CD4-positive, alpha-beta T cell (primary cell): ENCODE measurements around the gene CCL19. TPM values are rescaled to one million over a fixed set of nuclear protein-coding genes. Genes with fewer than 3 reads are reported as not detected.

Experiments
- ATAC-seq: fragments of 200-7000 bp; cut with Tn5 transposase; one replicate; pipeline ENCODE4 v1.10.0; 2022; ENCODE audit warnings: mild to moderate bottlenecking; ENCODE audit not compliant: poor library complexity
- CTCF ChIA-PET: fragments of 350-600 bp; sonication (Branson Sonifier 250); formaldehyde crosslinking; loops from one replicate; lab custom pipeline; 2021; ENCODE audit warnings: antibody characterized with exemption, inconsistent platforms; lab: Charles Lee
- POLR2A ChIA-PET: fragments of 350-600 bp; sonication (Branson Sonifier 250); formaldehyde crosslinking; loops from one replicate; lab custom pipeline; 2021; ENCODE audit warnings: antibody characterized with exemption, inconsistent platforms; lab: Charles Lee
- DNase-seq, 14 experiments: peaks; one replicate each; pipeline ENCODE4 v3.0.0-alpha.2; 2013 to 2020; ENCODE audit warnings: mixed read lengths in 2 of 14
- H3K27ac ChIP-seq, 2 donors: one replicate each; pipeline versions ENCODE4 v1.5.1 to v1.7.0; 2013; ENCODE audit warnings: low read length in 2 of 2, low read depth in 1 of 2, mild to moderate bottlenecking in 1 of 2
- H3K27me3 ChIP-seq, 2 experiments: 1 replicate in 1 of 2; 2 replicates in 1 of 2; pipeline versions ENCODE4 v1.6.1 to v1.7.0; 2013; ENCODE audit warnings: low read length in 2 of 2, control low read depth in 1 of 2, mild to moderate bottlenecking in 1 of 2, moderate library complexity in 1 of 2; ENCODE audit not compliant: insufficient read depth in 2 of 2, control insufficient read depth in 1 of 2
- H3K36me3 ChIP-seq: one replicate; pipeline ENCODE4 v1.6.1; 2013; ENCODE audit warnings: low read length, control low read depth; ENCODE audit not compliant: insufficient read depth
- H3K4me1 ChIP-seq: one replicate; pipeline ENCODE4 v1.6.1; 2013; ENCODE audit warnings: low read length, control low read depth; ENCODE audit not compliant: insufficient read depth
- H3K4me3 ChIP-seq: one replicate; pipeline ENCODE4 v1.5.1; 2013; ENCODE audit warnings: mild to moderate bottlenecking, low read length, moderate library complexity
- H3K9me3 ChIP-seq, 2 experiments: 1 replicate in 1 of 2; 2 replicates in 1 of 2; pipeline versions ENCODE4 v1.6.1 to v1.7.0; 2013; ENCODE audit warnings: low read length in 2 of 2, mild to moderate bottlenecking in 2 of 2, control low read depth in 1 of 2, moderate library complexity in 1 of 2; ENCODE audit not compliant: control insufficient read depth in 1 of 2, insufficient read depth in 1 of 2
- H3K27ac Mint-ChIP-seq: one replicate; pipeline ENCODE4 v1.8.0; 2020; ENCODE audit warnings: mixed read lengths
- H3K27me3 Mint-ChIP-seq: one replicate; pipeline ENCODE4 v1.8.0; 2021; ENCODE audit warnings: mixed read lengths
- H3K36me3 Mint-ChIP-seq: one replicate; pipeline ENCODE4 v1.8.0; 2021; ENCODE audit warnings: low read depth, mixed read lengths
- H3K4me1 Mint-ChIP-seq: one replicate; pipeline ENCODE4 v1.8.0; 2021; ENCODE audit warnings: low read depth, mixed read lengths
- H3K4me3 Mint-ChIP-seq: one replicate; pipeline ENCODE4 v1.8.0; 2020; ENCODE audit warnings: mild to moderate bottlenecking, mixed read lengths
- H3K9me3 Mint-ChIP-seq: one replicate; pipeline ENCODE4 v1.8.0; 2020; ENCODE audit warnings: mixed read lengths
- CTCF ChIP-seq: fragments of 200-600 bp; IDR thresholded peaks from one replicate; pipeline ENCODE4 v1.8.0; 2022; ENCODE audit warnings: antibody characterized with exemption, mild to moderate bottlenecking
- intact Hi-C, 2 experiments: fragments of 100-400 bp; cut with DNase I in 1 of 2; cut with micrococcal nuclease in 1 of 2; formaldehyde crosslinking; loops; one replicate each; pipeline versions ENCODE4 v1.15.1 to v1.9.0; 2023 to 2025; cut with DNase I, micrococcal nuclease
- total RNA-seq, 174 experiments: library from RNA in 2 of 174; stranded (reverse) in 2 of 174; gene quantifications; one replicate each; pipeline ENCODE4 v1.2.3 and lab custom pipeline; 2021 to 2026

The CCL19 gene
- total RNA-seq, 2 experiments from 2014 or later, result not detected

GRCh38 chr9:34662526-34663302 is 28.4 kb downstream of the CCL19 start, which contains the start of gene CCL27:
Gene CCL27, minus strand, starts transcription at chr9:34662657. Its CDS starts 24 bp downstream, at chr9:34662633.
- DNase-seq (peak in 1 of 14 experiments; percentile 28), ATAC-seq (no peak)
- H3K36me3 Mint-ChIP-seq, result peaks cover 43% of the 10 kb centered on the region
- Histone ChIP-seq H3K27me3 (no peaks in the 10 kb centered on the region), H3K9me3 (no peaks in the 10 kb centered on the region), H3K27ac (peak within 1 kb of the TSS; percentile 66 to 92), H3K4me1 (peaks cover 71% of the 10 kb centered on the region), H3K4me3 (peak within 1 kb of the TSS; percentile 12), H3K36me3 (peaks cover 38% of the 10 kb centered on the region)
- H3K4me1 Mint-ChIP-seq, result peaks cover 52% of the 10 kb centered on the region
- peak within 1 kb of the TSS; percentile 99 for H3K27ac Mint-ChIP-seq
- intact Hi-C loops, result loop anchor here in 1 of 2 experiments (2.0 kb wide), 1 partner anchor 24 kb away; no protein-coding TSS in a partner anchor
- POLR2A ChIA-PET, result interaction anchor here (0.8 to 4.7 kb wide), 8 partner anchors 12 to 484 kb away, joined by 3 to 54 read pairs (median 6); partner anchors contain the start of genes GALT, SIGMAR1 and UBAP1
- peak within 1 kb of the TSS; percentile 97 for H3K4me3 Mint-ChIP-seq
- TF ChIP-seq CTCF, result no peak
- no peaks in the 10 kb centered on the region for H3K9me3 Mint-ChIP-seq
- CTCF ChIA-PET, result interaction anchor here (1.1 to 6.7 kb wide), 4 partner anchors 15 to 39 kb away, joined by 5 to 57 read pairs (median 18); partner anchors contain the start of genes GALT and SIGMAR1
- H3K27me3 Mint-ChIP-seq, result no peaks in the 10 kb centered on the region

- Histone ChIP-seq H3K4me1 (peaks cover 59% of the 10 kb centered on the region), H3K9me3 (no peaks in the 10 kb centered on the region), H3K27me3 (no peaks in the 10 kb centered on the region), H3K36me3 (peaks cover 38% of the 10 kb centered on the region), H3K27ac (no peak overlapping the region), H3K4me3 (no peak overlapping the region)
- Mint-ChIP-seq H3K9me3 (no peaks in the 10 kb centered on the region), H3K4me3 (no peak overlapping the region), H3K4me1 (peaks cover 40% of the 10 kb centered on the region), H3K27me3 (no peaks in the 10 kb centered on the region), H3K27ac (no peak overlapping the region), H3K36me3 (peaks cover 28% of the 10 kb centered on the region)
- ATAC-seq (no peak), DNase-seq (no peak)
- POLR2A ChIA-PET, result interaction anchor here (1.0 to 3.2 kb wide), 2 partner anchors 13 to 22 kb away, joined by 4 to 15 read pairs; partner anchors contain the start of genes GALT and SIGMAR1
- no peak for TF ChIP-seq CTCF
- CTCF ChIA-PET, result interaction anchor here (1.3 to 6.7 kb wide), 2 partner anchors 12 to 43 kb away, joined by 4 to 57 read pairs; partner anchors contain the start of gene GALT
- intact Hi-C loops, result no loop called here
These were observed 31.4 kb downstream of the CCL19 start for GRCh38 chr9:34659592-34660253.

- Mint-ChIP-seq H3K4me1 (peaks cover 32% of the 10 kb centered on the region), H3K36me3 (peaks cover 23% of the 10 kb centered on the region), H3K4me3 (no peak overlapping the region), H3K27ac (no peak overlapping the region), H3K9me3 (no peaks in the 10 kb centered on the region), H3K27me3 (no peaks in the 10 kb centered on the region)
- H3K27ac ChIP-seq, result no peak overlapping the region
- no peak for TF ChIP-seq CTCF
- no peak for ATAC-seq
- intact Hi-C loops, result no loop called here
- no peak for DNase-seq
- H3K36me3 ChIP-seq, result peaks cover 38% of the 10 kb centered on the region
- H3K9me3 ChIP-seq, result no peaks in the 10 kb centered on the region
- no peak overlapping the region for H3K4me3 ChIP-seq
- no peaks in the 10 kb centered on the region for H3K27me3 ChIP-seq
- ChIA-PET POLR2A (no interaction called here), CTCF (interaction anchor here (3.1 kb wide), 1 partner anchor 12 kb away, joined by 8 read pairs; the partner anchor contains the start of gene GALT)
- H3K4me1 ChIP-seq, result peaks cover 51% of the 10 kb centered on the region
These were observed 32.6 kb downstream of the CCL19 start for GRCh38 chr9:34658461-34658860.
